Renal cortex interstitium (tissue), 11 donors: Measurements from ENCODE around the gene STX8. TPM values are rescaled to one million over a fixed set of nuclear protein-coding genes. Genes with fewer than 3 reads are reported as not detected.
A peak's percentile ranks its signal among the peaks of the same experiment; 100 is the strongest.

Experiments used
- DNase-seq, 11 donors: peaks; one replicate each; pipeline ENCODE4 v3.0.0-alpha.2; 2013; ENCODE audit warnings: low read depth in 9 of 11, low spot score in 4 of 11; ENCODE audit errors: extremely low read depth in 1 of 11
- polyA plus RNA-seq, 3 donors: library from polyadenylated mRNA; unstranded; fragments of 120-200 nt; gene quantifications; one replicate each; pipeline ENCODE4 v1.2.1, GENCODE V29; 2013; ENCODE audit not compliant: insufficient read length in 3 of 3

Gene STX8
- polyA plus RNA-seq, 3 donors: 60.0 to 68.1 (median 65.0) TPM

- DNase-seq: no peak
Measured at GRCh38 chr17:9527788-9528187, 47.8 kb downstream of the STX8 start.

- peak in 6 of 11 donors; percentile 24 to 48 (median 38) for DNase-seq
Measured at GRCh38 chr17:9522074-9522473, 53.5 kb downstream of the STX8 start.

GRCh38 chr17:9521062-9521461 lies 54.6 kb downstream of the STX8 start:
- DNase-seq: no peak

GRCh38 chr17:9520649-9521048 lies 55.0 kb downstream of the STX8 start:
- DNase-seq: no peak

GRCh38 chr17:9519583-9520272 lies 55.9 kb downstream of the STX8 start:
- DNase-seq: no peak

- DNase-seq: no peak
Measured at GRCh38 chr17:9517396-9517795, 58.2 kb downstream of the STX8 start.

- no peak for DNase-seq
Measured at GRCh38 chr17:9513266-9513665, 62.4 kb downstream of the STX8 start.

- DNase-seq: no peak
Measured at GRCh38 chr17:9512323-9513168, 63.1 kb downstream of the STX8 start.

GRCh38 chr17:9509236-9509816 lies 66.3 kb downstream of the STX8 start:
- no peak for DNase-seq

GRCh38 chr17:9499041-9499440 lies 76.6 kb downstream of the STX8 start:
- DNase-seq: no peak

GRCh38 chr17:9498490-9498889 lies 77.1 kb downstream of the STX8 start:
- DNase-seq: no peak

GRCh38 chr17:9488556-9488955 lies 87.1 kb downstream of the STX8 start:
- no peak for DNase-seq

GRCh38 chr17:9487406-9487805 lies 88.2 kb downstream of the STX8 start:
- no peak for DNase-seq

GRCh38 chr17:9484789-9485188 lies 90.8 kb downstream of the STX8 start:
- no peak for DNase-seq

- no peak for DNase-seq
Measured at GRCh38 chr17:9479964-9480363, 95.7 kb downstream of the STX8 start.

- DNase-seq: no peak
Measured at GRCh38 chr17:9478889-9479288, 96.7 kb downstream of the STX8 start.

GRCh38 chr17:9475101-9475658 lies 100.4 kb downstream of the STX8 start:
- DNase-seq: no peak

- DNase-seq: no peak
Measured at GRCh38 chr17:9473711-9474110, 101.9 kb downstream of the STX8 start.

GRCh38 chr17:9472541-9472940 lies 103.1 kb downstream of the STX8 start:
- DNase-seq: no peak

- DNase-seq: no peak
Measured at GRCh38 chr17:9472094-9472493, 103.5 kb downstream of the STX8 start.
